HPDE6-E6E7 (cell line): ENCODE results near the gene WWOX.

Source experiments
- DNase-seq: peaks from one replicate; pipeline ENCODE4 v3.0.0; 2011; ENCODE audit warnings: missing footprints; ENCODE audit errors: extremely low spot score

Gene WWOX

GRCh38 chr16:78105517-78105916, 6.1 kb downstream of the WWOX start:
- DNase-seq, result peak; percentile 36

GRCh38 chr16:78106686-78107085, 7.2 kb downstream of the WWOX start:
- DNase-seq, result no peak

GRCh38 chr16:78108451-78108850, 9.0 kb downstream of the WWOX start:
- no peak for DNase-seq

- DNase-seq, result no peak
Measured at GRCh38 chr16:78113258-78113657, 13.8 kb downstream of the WWOX start.

GRCh38 chr16:78115659-78116058, 16.2 kb downstream of the WWOX start:
- DNase-seq, result no peak

GRCh38 chr16:78116946-78117345, 17.5 kb downstream of the WWOX start:
- no peak for DNase-seq

GRCh38 chr16:78117391-78117790, 17.9 kb downstream of the WWOX start:
- no peak for DNase-seq

GRCh38 chr16:78118469-78119025, 19.1 kb downstream of the WWOX start:
- DNase-seq, result no peak

- DNase-seq, result peak; percentile 34
Measured at GRCh38 chr16:78122774-78123315, 23.4 kb downstream of the WWOX start.

- no peak for DNase-seq
Measured at GRCh38 chr16:78125112-78125844, 25.8 kb downstream of the WWOX start.

GRCh38 chr16:78126662-78127061, 27.2 kb downstream of the WWOX start:
- no peak for DNase-seq

GRCh38 chr16:78127130-78127529, 27.7 kb downstream of the WWOX start:
- no peak for DNase-seq

- no peak for DNase-seq
Measured at GRCh38 chr16:78128913-78129312, 29.5 kb downstream of the WWOX start.

- no peak for DNase-seq
Measured at GRCh38 chr16:78129349-78129748, 29.9 kb downstream of the WWOX start.

- DNase-seq, result no peak
Measured at GRCh38 chr16:78130083-78130608, 30.7 kb downstream of the WWOX start.

GRCh38 chr16:78130950-78131349, 31.5 kb downstream of the WWOX start:
- DNase-seq, result no peak

GRCh38 chr16:78133919-78134318, 34.5 kb downstream of the WWOX start:
- no peak for DNase-seq

- DNase-seq, result no peak
Measured at GRCh38 chr16:78134944-78135619, 35.6 kb downstream of the WWOX start.

- no peak for DNase-seq
Measured at GRCh38 chr16:78137179-78137578, 37.7 kb downstream of the WWOX start.

GRCh38 chr16:78137782-78138616, 38.5 kb downstream of the WWOX start:
- no peak for DNase-seq

GRCh38 chr16:78140818-78141466, 41.5 kb downstream of the WWOX start:
- no peak for DNase-seq
